B cell (primary cell): ENCODE data around the gene CARD9. TPM values are rescaled to one million over a fixed set of nuclear protein-coding genes. Genes with fewer than 3 reads are reported as not detected.

Experiments
- ATAC-seq: fragments of 200-7000 bp; cut with Tn5 transposase; one replicate; pipeline ENCODE4 v1.10.0; 2021; ENCODE audit warnings: low read depth, mild to moderate bottlenecking, moderate number of reproducible peaks, moderate library complexity
- CTCF ChIA-PET: fragments of 350-600 bp; sonication (Branson Sonifier 250); formaldehyde crosslinking; loops from one replicate; lab custom pipeline; 2021; ENCODE audit warnings: antibody characterized with exemption, inconsistent platforms; lab: Charles Lee
- POLR2A ChIA-PET: fragments of 350-600 bp; sonication (Branson Sonifier 250); formaldehyde crosslinking; loops from one replicate; lab custom pipeline; 2021; ENCODE audit warnings: antibody characterized with exemption; lab: Charles Lee
- DNase-seq: peaks from one replicate; pipeline ENCODE4 v3.0.0; 2013
- H2AFZ ChIP-seq: 2 replicates; pipeline ENCODE4 v1.6.1; 2012; ENCODE audit warnings: mild to moderate bottlenecking, low read depth, low read length; ENCODE audit not compliant: insufficient read depth, poor library complexity, severe bottlenecking
- H3K27ac ChIP-seq, 2 donors: 1 replicate in 1 of 2; 2 replicates in 1 of 2; pipeline ENCODE4 v1.5.1; 2012 to 2013; ENCODE audit warnings: low read length in 2 of 2, mild to moderate bottlenecking in 2 of 2, moderate library complexity in 1 of 2
- H3K27me3 ChIP-seq, 4 experiments: fragments of 200-600 bp in 1 of 4; sonication (generic) in 1 of 4; replicated peaks in 1 of 4; 1 replicate in 2 of 4; 2 replicates in 2 of 4; pipeline versions ENCODE4 v1.6.1 to v1.7.0; 2013 to 2016; ENCODE audit warnings: low read length in 3 of 4, mild to moderate bottlenecking in 2 of 4, mixed read lengths in 1 of 4, moderate library complexity in 1 of 4; ENCODE audit not compliant: insufficient read depth in 4 of 4, control insufficient read depth in 3 of 4; ENCODE audit errors: control extremely low read depth in 1 of 4
- H3K36me3 ChIP-seq, 2 experiments: replicated peaks in 1 of 2; 1 replicate in 1 of 2; 2 replicates in 1 of 2; pipeline versions ENCODE4 v1.6.1 to v1.7.1; 2013; ENCODE audit warnings: low read length in 1 of 2; ENCODE audit not compliant: insufficient read depth in 2 of 2, control insufficient read depth in 1 of 2; ENCODE audit errors: control extremely low read depth in 1 of 2, extremely low read depth in 1 of 2
- H3K4me1 ChIP-seq, 2 donors: fragments of 200-600 bp in 1 of 2; sonication (generic) in 1 of 2; 1 replicate in 1 of 2; 2 replicates in 1 of 2; pipeline versions ENCODE4 v1.5.1 to v1.6.1; 2013 to 2017; ENCODE audit warnings: low read length in 2 of 2; ENCODE audit not compliant: control insufficient read depth in 2 of 2, insufficient read depth in 2 of 2
- H3K4me2 ChIP-seq: replicated peaks from 2 replicates; pipeline ENCODE3; 2012; ENCODE audit warnings: mild to moderate bottlenecking, low read depth, low read length; ENCODE audit not compliant: poor library complexity, severe bottlenecking
- H3K4me3 ChIP-seq, 5 experiments: fragments of 200-600 bp in 1 of 5; sonication (generic) in 1 of 5; 1 replicate in 3 of 5; 2 replicates in 2 of 5; pipeline versions ENCODE4 v1.5.1 to v1.7.0; 2011 to 2016; ENCODE audit warnings: low read length in 4 of 5, mild to moderate bottlenecking in 4 of 5, low read depth in 2 of 5, control low read depth in 1 of 5, moderate library complexity in 1 of 5; ENCODE audit not compliant: insufficient read depth in 1 of 5; ENCODE audit errors: control extremely low read depth in 1 of 5, extremely low read depth in 1 of 5
- H3K79me2 ChIP-seq: fragments of 200-600 bp; sonication (generic); one replicate; pipeline ENCODE4 v1.6.0; 2016; ENCODE audit warnings: low read length; ENCODE audit not compliant: control insufficient read depth, insufficient read depth
- H3K9ac ChIP-seq: fragments of 200-600 bp; sonication (generic); 2 replicates; pipeline ENCODE4 v1.6.1; 2017; ENCODE audit warnings: mild to moderate bottlenecking, low read length, moderate library complexity
- H3K9me3 ChIP-seq, 3 donors: one replicate each; pipeline versions ENCODE4 v1.6.1 to v1.7.1; 2013; ENCODE audit warnings: low read length in 2 of 3; ENCODE audit not compliant: control insufficient read depth in 2 of 3, insufficient read depth in 1 of 3; ENCODE audit errors: control extremely low read depth in 1 of 3
- H4K20me1 ChIP-seq: 2 replicates; pipeline ENCODE4 v1.6.0; 2012; ENCODE audit warnings: mild to moderate bottlenecking, low read length; ENCODE audit not compliant: insufficient read depth, control insufficient read depth, poor library complexity, severe bottlenecking
- H3K27ac Mint-ChIP-seq: one replicate; pipeline ENCODE4 v1.8.0; 2021; ENCODE audit warnings: mixed read lengths
- H3K27me3 Mint-ChIP-seq: one replicate; pipeline ENCODE4 v1.8.0; 2021; ENCODE audit warnings: mixed read lengths
- H3K4me1 Mint-ChIP-seq: one replicate; pipeline ENCODE4 v1.8.0; 2021; ENCODE audit warnings: mixed read lengths
- H3K4me3 Mint-ChIP-seq: one replicate; pipeline ENCODE4 v1.8.0; 2021; ENCODE audit warnings: mixed read lengths
- H3K9me3 Mint-ChIP-seq: one replicate; pipeline ENCODE4 v1.8.0; 2022; ENCODE audit warnings: mixed read lengths; ENCODE audit not compliant: insufficient read depth
- EZH2 ChIP-seq: IDR thresholded peaks from 2 replicates; pipeline ENCODE4 v1.6.1; 2012; ENCODE audit warnings: borderline replicate concordance, low read depth, mild to moderate bottlenecking, moderate library complexity, low read length; ENCODE audit not compliant: insufficient read depth, poor library complexity, severe bottlenecking
- WGBS: methylation state at CpG from one replicate; pipeline ENCODE4 v1.1.5; 2013; ENCODE audit warnings: missing lambda C conversion rate; ENCODE audit not compliant: insufficient coverage; 5-methylcytosine and 5-hydroxymethylcytosine counted together
- intact Hi-C: fragments of 100-400 bp; cut with micrococcal nuclease; formaldehyde crosslinking; loops from one replicate; pipeline ENCODE4 v1.10.0; 2022
- polyA plus RNA-seq: library from polyadenylated mRNA; depleted of rRNA; stranded (reverse); fragments of >200 nt; gene quantifications from 2 replicates; pipeline ENCODE4 v1.2.3, GENCODE V29; 2012
- total RNA-seq, 2 donors: library from RNA; stranded (reverse); fragments of 120-200 nt in 1 of 2; gene quantifications; 1 replicate in 1 of 2; 2 replicates in 1 of 2; pipeline versions ENCODE4 v1.2.3 to v1.2.4, GENCODE V29; 2013 to 2022
- TF ChIP-seq, protein P1 (sequence below): fragments of 200-600 bp; IDR thresholded peaks from one replicate; pipeline ENCODE4 v1.8.0; 2022; ENCODE audit warnings: antibody characterized with exemption, mild to moderate bottlenecking

CARD9 gene
- total and polyA plus RNA-seq, 2 donors (not counting 1 experiment from before 2014, with no cell fraction given), result 0.57 to 1.1 TPM

DNA sequence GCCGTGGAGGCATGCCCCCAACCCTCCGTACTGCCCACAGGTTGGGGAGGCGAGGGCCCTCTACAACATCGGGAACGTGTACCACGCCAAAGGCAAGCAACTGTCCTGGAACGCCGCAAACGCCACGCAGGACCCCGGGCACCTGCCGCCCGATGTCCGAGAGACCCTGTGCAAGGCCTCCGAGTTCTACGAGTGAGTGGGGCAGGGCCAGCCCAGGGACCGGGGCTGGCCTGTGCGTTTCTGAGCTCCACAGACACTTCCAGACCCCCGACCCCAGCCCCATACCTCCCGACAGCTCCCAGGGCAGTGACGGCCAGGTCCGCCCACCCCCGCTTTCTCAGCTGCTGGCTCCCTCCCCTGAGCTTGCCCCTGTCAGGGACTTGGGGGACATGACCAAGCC lies 36.6 kb downstream of the CARD9 start:
- H3K36me3 ChIP-seq, result no peaks in the 10 kb centered on the region
- no peaks in the 10 kb centered on the region for H3K27me3 Mint-ChIP-seq
- ChIA-PET POLR2A (interaction anchor here (0.5 kb wide), 1 partner anchor 10 kb away, joined by 3 read pairs; no protein-coding TSS in a partner anchor), CTCF (interaction anchor here (1.9 kb wide), 1 partner anchor 27 kb away, joined by 4 read pairs; the partner anchor contains the start of gene DNLZ)
- peaks cover under 1% of the 10 kb centered on the region for H3K79me2 ChIP-seq
- intact Hi-C loops, result no loop called here
- no peak overlapping the region for H3K9ac ChIP-seq
- H3K4me1 ChIP-seq, result no peaks in the 10 kb centered on the region
- H3K27ac ChIP-seq, result no peak overlapping the region
- H3K9me3 ChIP-seq, result no peaks in the 10 kb centered on the region
- H3K4me1 Mint-ChIP-seq, result peaks cover 3% of the 10 kb centered on the region
- no peaks in the 10 kb centered on the region for H4K20me1 ChIP-seq
- H3K4me2 ChIP-seq, result no peak overlapping the region
- no peak overlapping the region for H3K27ac Mint-ChIP-seq
- H3K4me3 ChIP-seq, result no peak overlapping the region
- no peak for DNase-seq
- no peak overlapping the region for H3K4me3 Mint-ChIP-seq
- TF ChIP-seq, protein P1, sequence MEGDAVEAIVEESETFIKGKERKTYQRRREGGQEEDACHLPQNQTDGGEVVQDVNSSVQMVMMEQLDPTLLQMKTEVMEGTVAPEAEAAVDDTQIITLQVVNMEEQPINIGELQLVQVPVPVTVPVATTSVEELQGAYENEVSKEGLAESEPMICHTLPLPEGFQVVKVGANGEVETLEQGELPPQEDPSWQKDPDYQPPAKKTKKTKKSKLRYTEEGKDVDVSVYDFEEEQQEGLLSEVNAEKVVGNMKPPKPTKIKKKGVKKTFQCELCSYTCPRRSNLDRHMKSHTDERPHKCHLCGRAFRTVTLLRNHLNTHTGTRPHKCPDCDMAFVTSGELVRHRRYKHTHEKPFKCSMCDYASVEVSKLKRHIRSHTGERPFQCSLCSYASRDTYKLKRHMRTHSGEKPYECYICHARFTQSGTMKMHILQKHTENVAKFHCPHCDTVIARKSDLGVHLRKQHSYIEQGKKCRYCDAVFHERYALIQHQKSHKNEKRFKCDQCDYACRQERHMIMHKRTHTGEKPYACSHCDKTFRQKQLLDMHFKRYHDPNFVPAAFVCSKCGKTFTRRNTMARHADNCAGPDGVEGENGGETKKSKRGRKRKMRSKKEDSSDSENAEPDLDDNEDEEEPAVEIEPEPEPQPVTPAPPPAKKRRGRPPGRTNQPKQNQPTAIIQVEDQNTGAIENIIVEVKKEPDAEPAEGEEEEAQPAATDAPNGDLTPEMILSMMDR, result no peak
- no peak for TF ChIP-seq EZH2
- no peak for ATAC-seq
- WGBS, result 95% methylated on average over 23 of the region's 23 CpGs
- no peaks in the 10 kb centered on the region for H3K9me3 Mint-ChIP-seq
- H2AFZ ChIP-seq, result no peak overlapping the region
- no peaks in the 10 kb centered on the region for H3K27me3 ChIP-seq

DNA sequence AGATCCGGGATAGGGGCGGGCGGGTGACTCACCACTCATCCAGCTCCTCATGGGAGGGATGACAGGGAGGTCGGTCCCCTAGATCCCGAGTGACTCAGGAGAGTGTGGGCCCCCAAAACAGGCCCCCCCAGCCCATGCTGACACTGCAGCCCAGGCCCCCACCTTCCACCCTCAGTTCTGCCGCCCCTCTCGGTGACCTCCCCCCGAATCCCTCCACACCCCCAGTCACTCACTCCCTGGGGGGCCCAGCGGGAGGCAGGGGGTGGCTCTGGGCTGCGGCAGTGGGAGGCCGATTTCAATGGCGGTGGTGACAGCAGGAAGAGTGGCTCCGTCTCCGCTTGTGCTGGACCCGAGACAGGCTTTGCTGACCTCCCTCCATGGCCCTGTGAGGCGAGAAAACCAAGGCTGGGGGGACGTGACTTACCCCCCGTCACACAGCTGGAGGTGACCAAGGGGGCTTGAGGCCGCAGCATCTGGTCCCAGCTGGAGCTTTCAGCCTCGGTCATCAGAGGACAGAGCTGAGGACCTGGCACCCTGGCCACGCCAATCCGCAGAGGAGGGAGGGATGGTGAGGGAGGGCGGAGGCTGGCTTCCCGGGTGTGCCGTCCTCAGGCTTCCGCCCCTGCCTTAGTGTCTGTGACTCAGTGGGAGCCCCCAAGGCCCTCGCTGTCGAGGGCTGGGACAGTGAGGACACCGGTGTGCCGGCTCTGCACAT lies 37.2 kb downstream of the CARD9 start:
- H3K27me3 Mint-ChIP-seq, result no peaks in the 10 kb centered on the region
- Histone ChIP-seq H3K4me3 (no peak overlapping the region), H3K36me3 (no peaks in the 10 kb centered on the region), H3K4me1 (no peaks in the 10 kb centered on the region), H2AFZ (no peak overlapping the region), H3K9ac (no peak overlapping the region), H3K9me3 (no peaks in the 10 kb centered on the region), H3K79me2 (peaks cover 4% of the 10 kb centered on the region), H3K27ac (no peak overlapping the region), H3K4me2 (no peak overlapping the region), H4K20me1 (no peaks in the 10 kb centered on the region), H3K27me3 (no peaks in the 10 kb centered on the region)
- H3K4me1 Mint-ChIP-seq, result peaks cover 3% of the 10 kb centered on the region
- DNase-seq (no peak), ATAC-seq (no peak)
- CTCF ChIA-PET, result interaction anchor here (1.9 kb wide), 1 partner anchor 27 kb away, joined by 4 read pairs; the partner anchor contains the start of gene DNLZ
- H3K9me3 Mint-ChIP-seq, result no peaks in the 10 kb centered on the region
- no peak overlapping the region for H3K4me3 Mint-ChIP-seq
- 92% methylated on average over 25 of the region's 30 CpGs for WGBS
- TF ChIP-seq EZH2, result no peak
- TF ChIP-seq, protein P1, result no peak
- intact Hi-C loops, result no loop called here
- no peak overlapping the region for H3K27ac Mint-ChIP-seq
- POLR2A ChIA-PET, result no interaction called here
